IMR-90 (cell line): ENCODE measurements around the gene ZNF716. TPM values are rescaled to one million over a fixed set of nuclear protein-coding genes. Genes with fewer than 3 reads are reported as not detected.

Experiments used
- ATAC-seq: fragments of 200-7000 bp; cut with Tn5 transposase; 2 replicates; pipeline ENCODE4 v1.9.1; 2020; ENCODE audit warnings: low read depth, mild to moderate bottlenecking, moderate library complexity
- Bru-seq: library from RNA; stranded (reverse); fragments of 400-500 nt; gene quantifications from one replicate; lab custom pipeline; 2021; lab: Mats Ljungman, UMichigan
- BruChase-seq, 2 experiments: library from RNA; stranded (reverse); fragments of 400-500 nt; gene quantifications; one replicate each; lab custom pipeline; 2021; lab: Mats Ljungman, UMichigan
- BruUV-seq: library from RNA; stranded (reverse); fragments of 400-500 nt; replicated peaks from 2 replicates; lab custom pipeline; 2021; lab: Mats Ljungman, UMichigan
- CTCF ChIA-PET: fragments of 300-600 bp; formaldehyde crosslinking; extraction: SDS; loops from one replicate; lab custom pipeline; 2021; ENCODE audit warnings: antibody characterized with exemption; lab: Yijun Ruan, JAX
- POLR2A ChIA-PET: fragments of 300-600 bp; sonication (Branson Sonifier 250); formaldehyde crosslinking; loops from one replicate; lab custom pipeline; 2022; ENCODE audit warnings: antibody characterized with exemption; ENCODE audit not compliant: unreplicated experiment; lab: Charles Lee
- DNase-seq: peaks from one replicate; pipeline ENCODE4 v3.0.0; 2013
- H2AFZ ChIP-seq: replicated peaks from 2 replicates; pipeline ENCODE3; 2013; ENCODE audit warnings: low read length, mild to moderate bottlenecking; ENCODE audit not compliant: poor library complexity
- H2AK5ac ChIP-seq: 2 replicates; pipeline ENCODE4 v1.6.1; 2013; ENCODE audit warnings: low read depth, low read length, inconsistent platforms
- H2AK9ac ChIP-seq: replicated peaks from 2 replicates; pipeline ENCODE3; 2013; ENCODE audit warnings: mild to moderate bottlenecking, low read depth, low read length, moderate library complexity; ENCODE audit not compliant: poor library complexity
- H2BK120ac ChIP-seq: 2 replicates; pipeline ENCODE4 v1.6.1; 2013; ENCODE audit warnings: low read depth, low read length, inconsistent platforms
- H2BK15ac ChIP-seq: 3 replicates; pipeline ENCODE4 v1.6.1; 2013; ENCODE audit warnings: low read depth, low read length, inconsistent platforms
- H2BK20ac ChIP-seq: 2 replicates; pipeline ENCODE4 v1.6.1; 2013; ENCODE audit warnings: low read depth, mild to moderate bottlenecking, inconsistent platforms, low read length, moderate library complexity
- H2BK5ac ChIP-seq: 2 replicates; pipeline ENCODE4 v1.6.1; 2013; ENCODE audit warnings: mild to moderate bottlenecking, low read depth, low read length, inconsistent platforms; ENCODE audit not compliant: poor library complexity, severe bottlenecking
- H3K14ac ChIP-seq: replicated peaks from 2 replicates; pipeline ENCODE4 v1.6.1; 2013; ENCODE audit warnings: low read depth, low read length, inconsistent platforms
- H3K18ac ChIP-seq: 2 replicates; pipeline ENCODE4 v1.6.1; 2013; ENCODE audit warnings: low read depth, low read length, control low read depth
- H3K23ac ChIP-seq: 2 replicates; pipeline ENCODE4 v1.6.1; 2013; ENCODE audit warnings: low read depth, low read length, inconsistent platforms
- H3K27ac ChIP-seq: 2 replicates; pipeline ENCODE4 v1.5.1; 2013; ENCODE audit warnings: mild to moderate bottlenecking, control low read depth, low read length; ENCODE audit not compliant: insufficient read depth
- H3K27me3 ChIP-seq: 2 replicates; pipeline ENCODE4 v1.6.1; 2013; ENCODE audit warnings: low read length; ENCODE audit not compliant: control insufficient read depth, insufficient read depth
- H3K36me3 ChIP-seq: 2 replicates; pipeline ENCODE4 v1.6.1; 2013; ENCODE audit warnings: low read length, mixed read lengths; ENCODE audit not compliant: control insufficient read depth, insufficient read depth
- H3K4ac ChIP-seq: 2 replicates; pipeline ENCODE4 v1.6.1; 2013; ENCODE audit warnings: low read depth, low read length, inconsistent platforms
- H3K4me1 ChIP-seq: 2 replicates; pipeline ENCODE4 v1.6.1; 2013; ENCODE audit warnings: low read length, mixed read lengths; ENCODE audit not compliant: control insufficient read depth, insufficient read depth
- H3K4me2 ChIP-seq: 2 replicates; pipeline ENCODE4 v1.6.1; 2013; ENCODE audit warnings: low read depth, mild to moderate bottlenecking, control low read depth, low read length, moderate library complexity
- H3K4me3 ChIP-seq: 2 replicates; pipeline ENCODE4 v1.5.1; 2013; ENCODE audit warnings: low read depth, mild to moderate bottlenecking, control low read depth, low read length, moderate library complexity; ENCODE audit not compliant: insufficient read depth
- H3K56ac ChIP-seq: 2 replicates; pipeline ENCODE4 v1.6.1; 2013; ENCODE audit warnings: low read length, inconsistent platforms; ENCODE audit not compliant: insufficient read depth; ENCODE audit errors: extremely low read depth
- H3K79me1 ChIP-seq, 2 experiments: 2 replicates each; pipeline ENCODE4 v1.6.1; 2013; ENCODE audit warnings: low read length in 2 of 2, inconsistent platforms in 1 of 2, low read depth in 1 of 2
- H3K9ac ChIP-seq: 2 replicates; pipeline ENCODE4 v1.6.1; 2013; ENCODE audit warnings: low read depth, low read length, control low read depth
- H3K9me1 ChIP-seq: 2 replicates; pipeline ENCODE4 v1.6.1; 2013; ENCODE audit warnings: low read length, inconsistent platforms; ENCODE audit not compliant: insufficient read depth
- H3K9me3 ChIP-seq: 2 replicates; pipeline ENCODE4 v1.6.1; 2013; ENCODE audit warnings: low read length; ENCODE audit not compliant: control insufficient read depth, insufficient read depth
- H4K20me1 ChIP-seq: 2 replicates; pipeline ENCODE4 v1.6.1; 2013; ENCODE audit warnings: low read length, inconsistent platforms; ENCODE audit not compliant: insufficient read depth
- H4K5ac ChIP-seq: 2 replicates; pipeline ENCODE4 v1.6.1; 2013; ENCODE audit warnings: mild to moderate bottlenecking, low read depth, low read length, control low read depth
- H4K8ac ChIP-seq, 2 experiments: 2 replicates each; pipeline ENCODE4 v1.6.1; 2013; ENCODE audit warnings: low read depth in 2 of 2, low read length in 2 of 2, control low read depth in 1 of 2, inconsistent platforms in 1 of 2
- H4K91ac ChIP-seq: 2 replicates; pipeline ENCODE4 v1.6.1; 2013; ENCODE audit warnings: low read depth, low read length, inconsistent platforms; ENCODE audit not compliant: insufficient read depth
- CHD1 ChIP-seq: IDR thresholded peaks from 2 replicates; pipeline ENCODE4 v1.6.1; 2012; ENCODE audit warnings: low read depth, low read length, improper control_type of control experiment
- MXI1 ChIP-seq: IDR thresholded peaks from 2 replicates; pipeline ENCODE4 v1.6.1; 2012; ENCODE audit warnings: low read depth, mild to moderate bottlenecking, low read length, moderate library complexity, borderline replicate concordance
- RAD21 ChIP-seq: IDR thresholded peaks from 2 replicates; pipeline ENCODE4 v1.6.1; 2012; ENCODE audit warnings: low read length, improper control_type of control experiment
- WGBS, 2 experiments: methylation state at CpG; one replicate each; pipeline versions ENCODE4 v1.1.5 to v1.1.7; 2013; ENCODE audit warnings: missing lambda C conversion rate in 2 of 2; ENCODE audit not compliant: insufficient read length in 1 of 2; ENCODE audit errors: extremely low coverage in 2 of 2; 5-methylcytosine and 5-hydroxymethylcytosine counted together
- dilution Hi-C: fragments of 300-500 bp; cut with HindIII; formaldehyde crosslinking; loops from one replicate; pipeline ENCODE4 v1.14.3; 2018; ENCODE audit warnings: low sequenced_read_pairs; ENCODE audit not compliant: unreplicated experiment
- in situ Hi-C: fragments of 300-500 bp; cut with MboI; formaldehyde crosslinking; loops from 3 replicates; pipeline ENCODE4 v1.14.3; 2019; ENCODE audit warnings: low sequenced_read_pairs, inconsistent platforms, mixed read lengths
- intact Hi-C: fragments of 100-400 bp; cut with micrococcal nuclease; formaldehyde crosslinking; loops from 2 replicates; pipeline ENCODE4 v1.10.0; 2022
- long read RNA-seq: library from polyadenylated mRNA; unstranded; transcript quantifications from one replicate; pipeline ENCODE4 v2.0.0, GENCODE V29; 2021; ENCODE audit not compliant: unreplicated experiment
- polyA plus RNA-seq, 3 experiments: library from polyadenylated mRNA; depleted of rRNA; stranded (reverse); fragments of >200 nt; gene quantifications; 2 replicates each; pipeline ENCODE4 v1.2.3, GENCODE V29; 2012; ENCODE audit warnings: low replicate concordance in 1 of 3
- total RNA-seq: library from RNA; depleted of rRNA; stranded (reverse); fragments of >200 nt; gene quantifications from 2 replicates; pipeline ENCODE4 v1.2.3, GENCODE V29; 2012; rRNA removed

The ZNF716 gene
- not detected in 2 replicates for total RNA-seq
- not detected in 2 replicates for polyA plus RNA-seq (2012; rRNA removed)
- not detected in 2 replicates for polyA plus RNA-seq (2012; cell fraction: cytosol; rRNA removed)
- polyA plus RNA-seq (2012; cell fraction: nucleus; rRNA removed; ENCODE audit: low replicate concordance) = not detected in 2 replicates
- not detected for Bru-seq, nascent RNA
- not detected for BruChase-seq, experiment 1, labeled RNA remaining after a 6-hour chase
- not detected for BruChase-seq, experiment 2, labeled RNA remaining after a 2-hour chase
- long read RNA-seq = 0 reads

GRCh38 chr7:57449904-57450303, at the start of gene ZNF716:
ZNF716 (plus strand) TSS chr7:57450177; CDS start chr7:57450289, 112 bp downstream.
- dilution Hi-C loops = no loop called here
- Histone ChIP-seq H3K4me1 (no peaks in the 10 kb centered on the region), H4K8ac (no peak within 1 kb of the TSS), H4K20me1 (no peaks in the 10 kb centered on the region), H2BK120ac (no peak within 1 kb of the TSS), H2BK5ac (no peak within 1 kb of the TSS), H3K36me3 (no peaks in the 10 kb centered on the region), H3K18ac (no peak within 1 kb of the TSS), H2AFZ (no peak within 1 kb of the TSS), H3K4me3 (no peak within 1 kb of the TSS), H2AK9ac (no peak within 1 kb of the TSS), H3K23ac (no peak within 1 kb of the TSS), H3K56ac (no peak within 1 kb of the TSS), H3K4me2 (no peak within 1 kb of the TSS), H2BK20ac (no peak within 1 kb of the TSS), H4K5ac (no peak within 1 kb of the TSS), H3K27me3 (no peaks in the 10 kb centered on the region), H3K14ac (no peak within 1 kb of the TSS), H2AK5ac (no peak within 1 kb of the TSS), H3K9ac (no peak within 1 kb of the TSS), H3K79me1 (no peaks in the 10 kb centered on the region), H3K27ac (no peak within 1 kb of the TSS), H3K4ac (no peak within 1 kb of the TSS), H4K91ac (no peak within 1 kb of the TSS), H3K9me1 (no peaks in the 10 kb centered on the region), H3K9me3 (peaks cover 2% of the 10 kb centered on the region), H2BK15ac (no peak within 1 kb of the TSS)
- WGBS, 2 experiments = 78% methylated on average over 9 of the region's 10 CpGs; no CpG with 5 or more reads in 1 of the 2 experiments
- BruUV-seq = no TSS peak
- intact Hi-C loops = no loop called here
- ChIA-PET CTCF (no interaction called here), POLR2A (no interaction called here)
- no peak for TF ChIP-seq MXI1
- TF ChIP-seq CHD1 = no peak
- no peak for TF ChIP-seq RAD21
- ATAC-seq = no peak
- in situ Hi-C loops = no loop called here
- no peak for DNase-seq
